ENCODE measurements around the gene SULT1C2. TPM values are rescaled to one million over a fixed set of nuclear protein-coding genes. Genes with fewer than 3 reads are reported as not detected.

SULT1C2 gene
- total and polyA plus RNA-seq, 9 of the 15 experiments (the other 6 are each of a cell fraction or from before 2014, with no cell fraction given), result 0.22 TPM; not detected in 8

GRCh38 chr2:108297436-108298141 lies 8.9 kb downstream of the SULT1C2 start:
- Histone ChIP-seq H3K4me2 (ENCODE audit: insufficient read depth, low read length) (no peak overlapping the region), H3K27ac (ENCODE audit: extremely low read depth, low read depth, low read length) (no peak overlapping the region), H4K20me1 (replicated peaks; ENCODE audit: control insufficient read depth, insufficient read depth, low read length) (no peaks in the 10 kb centered on the region), H3K27me3 (ENCODE audit: control insufficient read depth in 2 of 2, insufficient read depth in 2 of 2, low read length in 2 of 2) (peaks cover 10 to 49% of the 10 kb centered on the region in 2 experiments; a peak in 4 of 5 replicates), H3K79me2 (ENCODE audit: control insufficient read depth, insufficient read depth, low read length) (no peaks in the 10 kb centered on the region), H3K9ac (ENCODE audit: insufficient read depth in 1 of 2, low read depth in 2 of 2, low read length in 2 of 2) (no peak overlapping the region), H2AFZ (ENCODE audit: low read depth, low read length) (no peak overlapping the region), H3K9me1 (ENCODE audit: control insufficient read depth, insufficient read depth, low read length) (no peaks in the 10 kb centered on the region), H3K4me1 (replicated peaks in 1 of 2; ENCODE audit: control insufficient read depth in 2 of 2, insufficient read depth in 2 of 2, low read length in 2 of 2) (peaks cover 0 to 3% of the 10 kb centered on the region in 2 experiments; a peak in 3 of 5 replicates), H3K4me3 (no peak overlapping the region), H3K9me3 (replicated peaks; ENCODE audit: control insufficient read depth, insufficient read depth, low read depth, low read length) (no peaks in the 10 kb centered on the region), H3K36me3 (ENCODE audit: control insufficient read depth, insufficient read depth, low read length) (no peaks in the 10 kb centered on the region)
- POLR2A ChIA-PET, result interaction anchor here (1.6 kb wide), 1 partner anchor 26 kb away, joined by 4 read pairs; no protein-coding TSS in a partner anchor
- CTCF ChIA-PET (ENCODE audit: low intra/inter-chr PET ratio), result no interaction called here
- 2% methylated on average over 9 of the region's 9 CpGs for WGBS (ENCODE audit: insufficient coverage, low coverage, missing lambda C conversion rate)
- ATAC-seq, result no peak
- DNase-seq (ENCODE audit: extremely low read depth in 1 of 4, low spot score in 3 of 4), result no peak
- intact Hi-C loops (cut with micrococcal nuclease), result no loop called here
- in situ Hi-C loops (cut with MboI), result no loop called here
- TF ChIP-seq, protein P1, sequence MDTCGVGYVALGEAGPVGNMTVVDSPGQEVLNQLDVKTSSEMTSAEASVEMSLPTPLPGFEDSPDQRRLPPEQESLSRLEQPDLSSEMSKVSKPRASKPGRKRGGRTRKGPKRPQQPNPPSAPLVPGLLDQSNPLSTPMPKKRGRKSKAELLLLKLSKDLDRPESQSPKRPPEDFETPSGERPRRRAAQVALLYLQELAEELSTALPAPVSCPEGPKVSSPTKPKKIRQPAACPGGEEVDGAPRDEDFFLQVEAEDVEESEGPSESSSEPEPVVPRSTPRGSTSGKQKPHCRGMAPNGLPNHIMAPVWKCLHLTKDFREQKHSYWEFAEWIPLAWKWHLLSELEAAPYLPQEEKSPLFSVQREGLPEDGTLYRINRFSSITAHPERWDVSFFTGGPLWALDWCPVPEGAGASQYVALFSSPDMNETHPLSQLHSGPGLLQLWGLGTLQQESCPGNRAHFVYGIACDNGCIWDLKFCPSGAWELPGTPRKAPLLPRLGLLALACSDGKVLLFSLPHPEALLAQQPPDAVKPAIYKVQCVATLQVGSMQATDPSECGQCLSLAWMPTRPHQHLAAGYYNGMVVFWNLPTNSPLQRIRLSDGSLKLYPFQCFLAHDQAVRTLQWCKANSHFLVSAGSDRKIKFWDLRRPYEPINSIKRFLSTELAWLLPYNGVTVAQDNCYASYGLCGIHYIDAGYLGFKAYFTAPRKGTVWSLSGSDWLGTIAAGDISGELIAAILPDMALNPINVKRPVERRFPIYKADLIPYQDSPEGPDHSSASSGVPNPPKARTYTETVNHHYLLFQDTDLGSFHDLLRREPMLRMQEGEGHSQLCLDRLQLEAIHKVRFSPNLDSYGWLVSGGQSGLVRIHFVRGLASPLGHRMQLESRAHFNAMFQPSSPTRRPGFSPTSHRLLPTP (IDR thresholded peaks at IDR 0.05; ENCODE audit: borderline replicate concordance, extremely low read depth, insufficient read length), result no peak
- TF ChIP-seq IRF2 (CRISPR knock-in tag; IDR thresholded peaks at IDR 0.05) (no peak), NR2F6 (CRISPR knock-in tag; IDR thresholded peaks at IDR 0.05) (no peak), ZNF324 (CRISPR knock-in tag; IDR thresholded peaks at IDR 0.05) (no peak), MCM2 (IDR thresholded peaks at IDR 0.05; ENCODE audit: low read depth) (no peak), HCFC1 (IDR thresholded peaks at IDR 0.05; ENCODE audit: low read depth, low read length) (no peak), NR3C1 (CRISPR knock-in tag; IDR thresholded peaks at IDR 0.05) (no peak), ZBTB12 (CRISPR knock-in tag; IDR thresholded peaks at IDR 0.05) (no peak)
- no TSS peak for BruUV-seq (replicated peaks)
- FAIRE-seq, result no peak
